ENCODE results near the gene SYMPK. TPM values are rescaled to one million over a fixed set of nuclear protein-coding genes. Genes with fewer than 3 reads are reported as not detected.
A peak's percentile ranks its signal among the peaks of the same experiment; 100 is the strongest.

Gene SYMPK
- 61.2 TPM for polyA plus RNA-seq (2012; ENCODE audit: missing spikeins)

DNA sequence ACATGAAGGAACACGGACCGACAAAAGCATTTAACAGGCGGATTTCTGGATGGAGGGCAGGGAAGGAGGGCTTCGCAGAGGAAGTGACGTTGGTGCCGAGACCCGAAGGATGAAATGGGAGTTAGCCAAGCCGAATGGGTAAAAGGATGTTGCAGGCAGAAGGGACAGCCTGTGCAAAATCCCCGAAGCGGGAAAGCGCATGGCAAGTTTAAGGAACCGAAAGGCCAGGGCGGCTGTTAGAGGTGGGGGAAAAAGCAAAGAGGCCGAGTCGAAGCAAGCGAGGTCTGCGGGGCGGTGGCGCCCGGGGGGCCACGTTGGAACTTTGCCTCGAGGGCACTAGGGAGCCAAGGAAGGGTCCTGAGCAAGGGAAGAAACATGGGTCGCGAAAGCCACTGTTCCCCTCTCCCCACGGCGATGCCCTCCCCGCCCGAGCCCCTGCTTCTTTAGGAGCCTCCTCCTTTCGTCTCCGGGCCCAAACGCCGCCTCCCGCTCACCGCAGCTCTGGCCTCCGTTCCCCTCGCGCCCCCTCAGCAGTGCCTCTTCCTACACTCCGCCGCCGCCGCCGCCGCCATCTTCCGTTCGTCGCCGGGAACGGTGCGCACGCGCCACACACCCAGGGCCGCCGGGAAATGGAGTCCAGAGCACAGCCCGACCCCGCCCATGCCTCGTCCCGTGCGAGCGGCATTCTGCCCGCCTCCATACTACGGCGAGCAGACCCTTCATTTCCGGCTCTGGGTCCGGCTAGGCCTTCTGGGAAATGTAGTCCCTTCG, at the start of gene SYMPK:
SYMPK (minus strand) TSS at position 584 of the 771 bp plus-strand sequence. CDS start 8,652 bp downstream, outside the sequence.
- DNase-seq (ENCODE audit: insufficient read length), result peak; percentile 100
- peak; percentile 99 for FAIRE-seq
- peak; percentile 87 for TF ChIP-seq POLR2A (IDR thresholded peaks at IDR 0.05; ENCODE audit: low read depth, low read length)
- peak; percentile 37; the same call in 1 of the 2 replicates for TF ChIP-seq TAF1 (IDR thresholded peaks at IDR 0.05; ENCODE audit: borderline replicate concordance, low read depth, low read length)
- peak; percentile 71 for TF ChIP-seq POLR2AphosphoS5 (IDR thresholded peaks at IDR 0.05; ENCODE audit: low read depth, low read length)

DNA sequence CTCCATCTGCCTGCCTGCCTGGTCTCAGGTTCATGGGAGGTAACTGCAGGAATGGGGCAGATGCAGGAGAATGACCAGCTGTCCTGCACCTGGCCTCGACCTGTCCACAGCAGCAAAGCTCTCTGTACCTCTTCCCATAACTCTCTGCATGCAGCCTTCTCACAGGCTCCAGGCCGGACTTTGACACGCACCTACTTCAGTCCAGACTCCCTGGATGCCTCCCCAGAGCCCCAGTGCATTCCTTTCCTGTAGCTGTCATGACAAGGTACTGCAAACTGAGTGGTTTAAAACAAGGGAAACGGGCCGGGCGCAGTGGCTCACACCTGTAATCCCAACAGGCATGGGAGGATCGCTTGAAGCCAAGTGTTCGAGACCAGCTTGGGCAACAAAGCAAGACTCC, 48.3 kb upstream of the SYMPK start:
- FAIRE-seq (no peak), DNase-seq (ENCODE audit: insufficient read length) (no peak)
- TF ChIP-seq TAF1 (IDR thresholded peaks at IDR 0.05; ENCODE audit: borderline replicate concordance, low read depth, low read length), result no peak
- no peak for TF ChIP-seq POLR2AphosphoS5 (IDR thresholded peaks at IDR 0.05; ENCODE audit: low read depth, low read length)
- TF ChIP-seq POLR2A (IDR thresholded peaks at IDR 0.05; ENCODE audit: low read depth, low read length), result no peak

DNA sequence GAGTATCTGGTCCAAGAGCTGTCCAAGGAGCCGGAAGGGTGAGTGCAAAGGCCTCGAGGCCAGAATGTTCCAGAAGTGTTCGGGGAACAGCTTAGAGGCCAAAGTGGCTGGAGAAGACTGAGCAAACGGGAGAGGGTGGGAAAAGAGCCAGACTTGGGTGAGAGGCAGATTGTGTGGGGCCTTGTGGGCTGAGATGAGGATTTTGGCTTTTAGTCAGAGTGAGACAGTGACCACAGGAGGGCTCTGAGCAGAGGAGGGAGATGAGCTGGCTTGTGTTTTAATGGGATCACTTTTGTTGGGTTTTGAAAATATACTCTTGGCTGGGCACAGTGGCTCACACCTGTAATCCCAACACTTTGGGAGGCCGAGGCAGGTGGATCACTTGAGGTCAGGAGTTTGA, 46.0 kb upstream of the SYMPK start:
- FAIRE-seq (no peak), DNase-seq (ENCODE audit: insufficient read length) (no peak)
- TF ChIP-seq TAF1 (IDR thresholded peaks at IDR 0.05; ENCODE audit: borderline replicate concordance, low read depth, low read length) (no peak), POLR2A (IDR thresholded peaks at IDR 0.05; ENCODE audit: low read depth, low read length) (no peak), POLR2AphosphoS5 (IDR thresholded peaks at IDR 0.05; ENCODE audit: low read depth, low read length) (no peak)

DNA sequence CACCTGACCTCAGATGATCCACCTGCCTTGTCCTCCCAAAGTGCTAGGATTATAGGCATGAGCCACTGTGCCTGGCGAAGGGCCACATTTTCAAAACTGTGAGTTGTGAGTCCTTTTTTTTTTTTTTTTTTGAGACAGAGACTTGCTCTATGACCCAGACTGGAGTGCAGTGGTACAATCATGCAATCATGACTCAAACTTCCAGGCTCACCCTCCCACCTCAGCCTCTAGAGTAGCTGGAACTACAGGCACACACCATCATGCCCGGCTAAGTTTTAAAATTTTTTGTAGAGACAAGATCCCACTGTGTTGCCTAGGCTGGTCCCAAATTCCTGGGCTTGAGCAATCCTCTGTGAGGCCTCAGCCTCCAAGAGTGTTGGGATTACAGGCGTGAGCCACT, 43.3 kb upstream of the SYMPK start:
- FAIRE-seq (no peak), DNase-seq (ENCODE audit: insufficient read length) (no peak)
- TF ChIP-seq POLR2AphosphoS5 (IDR thresholded peaks at IDR 0.05; ENCODE audit: low read depth, low read length) (no peak), POLR2A (IDR thresholded peaks at IDR 0.05; ENCODE audit: low read depth, low read length) (no peak)

DNA sequence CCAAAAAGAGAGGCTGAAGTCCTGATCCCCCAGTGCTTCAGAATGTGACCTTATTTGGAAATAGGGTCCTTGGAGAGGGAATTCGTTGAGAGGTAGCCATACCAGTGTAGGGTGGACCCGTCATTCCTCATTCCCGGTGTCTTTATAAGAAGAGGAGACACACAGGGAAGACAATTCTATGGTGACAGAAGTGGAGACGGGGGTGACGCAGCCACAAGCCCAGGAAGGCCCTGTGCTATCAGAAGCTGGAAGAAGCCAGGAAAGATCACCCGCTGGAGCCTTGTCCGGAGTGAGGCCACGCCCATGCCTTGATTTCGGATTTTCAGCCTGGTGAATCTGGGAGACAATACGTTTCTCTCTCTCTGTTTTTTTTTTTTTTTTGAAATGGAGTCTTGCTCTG, 42.1 kb upstream of the SYMPK start:
- FAIRE-seq (no peak), DNase-seq (ENCODE audit: insufficient read length) (no peak)
- TF ChIP-seq POLR2AphosphoS5 (IDR thresholded peaks at IDR 0.05; ENCODE audit: low read depth, low read length), result no peak
- no peak for TF ChIP-seq TAF1 (IDR thresholded peaks at IDR 0.05; ENCODE audit: borderline replicate concordance, low read depth, low read length)
- TF ChIP-seq POLR2A (IDR thresholded peaks at IDR 0.05; ENCODE audit: low read depth, low read length), result no peak

DNA sequence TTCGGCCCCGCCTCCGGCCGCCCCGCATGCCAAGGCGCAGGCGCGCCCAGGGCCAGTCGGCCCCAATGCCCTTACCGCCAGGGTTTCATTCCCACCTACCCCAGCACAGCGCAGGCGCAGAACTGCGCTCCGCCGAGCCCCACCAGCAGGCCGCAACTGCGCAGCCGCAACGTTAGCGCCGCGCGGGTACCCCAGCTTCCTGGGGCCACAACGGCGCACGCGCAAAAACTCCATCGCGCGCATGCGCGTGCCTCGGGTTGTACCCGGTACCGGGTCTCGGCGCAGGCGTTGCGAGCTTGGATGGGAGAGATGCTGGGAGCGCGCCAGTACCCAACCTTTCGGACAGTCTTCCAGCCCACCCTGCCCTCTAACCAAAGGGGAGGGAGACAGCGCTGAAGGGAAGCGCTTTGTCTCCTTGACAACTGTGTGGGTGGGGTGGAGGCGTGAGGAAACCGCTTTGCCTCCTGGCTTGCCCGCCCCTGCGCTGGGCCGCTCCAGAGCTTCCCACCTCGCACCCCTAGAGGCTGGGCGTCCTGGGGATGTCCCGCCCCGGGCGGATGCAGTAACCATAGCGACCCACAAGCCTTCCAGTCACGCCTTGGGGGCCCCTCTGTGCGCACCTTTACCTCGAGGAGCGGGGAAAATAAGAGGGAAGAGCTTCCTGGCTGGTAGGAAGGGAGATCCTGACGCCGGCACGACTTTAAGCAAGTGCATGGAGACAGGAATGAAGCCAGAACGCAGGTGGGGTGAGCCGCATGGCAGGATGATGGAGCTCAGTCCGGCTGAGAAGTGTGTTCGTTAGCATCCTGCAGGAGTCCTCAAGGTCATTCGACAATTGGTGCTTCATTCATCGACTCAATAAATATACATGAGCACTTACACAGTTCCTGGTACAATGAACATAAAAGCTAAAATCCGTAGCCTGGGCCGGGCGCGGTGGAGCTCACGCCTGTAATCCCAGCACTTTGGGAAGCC, 40.0 kb upstream of the SYMPK start:
- FAIRE-seq (peak; percentile 100), DNase-seq (ENCODE audit: insufficient read length) (peak; percentile 100)
- TF ChIP-seq TAF1 (IDR thresholded peaks at IDR 0.05; ENCODE audit: borderline replicate concordance, low read depth, low read length), result no peak
- peak; percentile 54; the same call in 1 of the 2 replicates for TF ChIP-seq POLR2AphosphoS5 (IDR thresholded peaks at IDR 0.05; ENCODE audit: low read depth, low read length)
- TF ChIP-seq POLR2A (IDR thresholded peaks at IDR 0.05; ENCODE audit: low read depth, low read length), result peak; percentile 63; the same call in 1 of the 2 replicates

DNA sequence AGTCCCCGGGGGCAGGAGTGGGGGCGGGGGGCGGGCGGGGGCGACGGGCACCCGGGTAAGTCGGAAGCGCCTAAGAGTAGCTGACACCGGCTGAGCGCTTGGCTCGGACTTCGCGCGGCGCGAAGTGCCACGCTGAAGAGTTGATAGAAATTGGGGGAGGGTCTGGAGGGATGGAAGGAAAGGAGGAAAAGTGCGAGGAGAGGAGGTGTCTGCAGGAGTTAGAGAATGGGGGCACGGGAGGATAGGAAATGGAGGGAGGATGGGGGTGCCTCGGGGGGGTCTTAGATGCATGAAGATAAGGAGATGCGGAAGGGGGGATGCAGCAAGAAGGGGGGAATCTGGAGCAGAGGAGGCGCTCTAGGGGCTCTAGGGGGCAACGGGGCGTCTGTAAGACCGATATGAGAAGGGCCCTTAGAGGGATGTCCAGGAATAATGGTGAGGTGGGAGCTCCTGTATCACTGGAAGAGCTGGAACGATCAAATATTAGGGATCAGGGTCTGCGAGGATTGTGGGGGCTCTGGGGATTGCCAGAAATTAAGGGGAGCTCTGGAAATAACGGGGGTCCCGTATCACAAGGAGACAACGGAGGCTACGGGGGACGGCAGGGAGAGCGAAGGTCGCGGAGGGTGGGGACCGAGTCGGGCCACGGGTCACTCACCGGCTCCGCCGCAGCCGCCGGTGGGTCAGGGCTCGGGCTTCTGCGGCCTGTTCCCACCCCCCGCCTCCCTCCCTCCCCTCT, 39.1 kb upstream of the SYMPK start, which contains the start of gene MYPOP:
MYPOP (minus strand) TSS at position 702 of the 739 bp plus-strand sequence. CDS start 840 bp downstream, outside the sequence.
- no peak for DNase-seq (ENCODE audit: insufficient read length)
- TF ChIP-seq TAF1 (IDR thresholded peaks at IDR 0.05; ENCODE audit: borderline replicate concordance, low read depth, low read length) (no peak), POLR2AphosphoS5 (IDR thresholded peaks at IDR 0.05; ENCODE audit: low read depth, low read length) (no peak), POLR2A (IDR thresholded peaks at IDR 0.05; ENCODE audit: low read depth, low read length) (no peak)
- FAIRE-seq, result no peak

DNA sequence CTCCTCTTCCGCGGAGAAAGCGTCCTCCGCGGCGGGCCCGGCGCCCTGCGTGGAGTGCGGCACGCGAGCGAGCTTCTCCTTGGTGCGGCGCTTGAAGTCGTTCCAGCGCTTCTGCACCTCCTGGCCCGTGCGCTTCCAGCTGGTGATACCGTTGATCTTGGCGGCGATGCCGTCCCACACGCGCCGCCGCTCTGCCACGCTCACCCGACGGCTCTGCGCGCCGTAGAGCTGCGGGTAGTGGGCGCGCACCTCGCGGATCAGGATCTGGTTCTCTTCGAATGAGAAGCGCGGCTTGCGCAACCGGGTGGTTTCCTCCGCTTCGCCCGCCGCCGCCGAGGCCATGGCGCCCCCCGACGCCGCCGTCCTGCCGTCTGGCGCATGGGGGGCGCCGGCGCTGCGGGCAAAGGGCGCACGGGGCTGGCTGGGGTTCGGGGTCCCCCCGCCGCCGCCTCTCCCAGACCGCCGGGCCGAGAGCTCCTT, 38.5 kb upstream of the SYMPK start:
- FAIRE-seq, result no peak

DNA sequence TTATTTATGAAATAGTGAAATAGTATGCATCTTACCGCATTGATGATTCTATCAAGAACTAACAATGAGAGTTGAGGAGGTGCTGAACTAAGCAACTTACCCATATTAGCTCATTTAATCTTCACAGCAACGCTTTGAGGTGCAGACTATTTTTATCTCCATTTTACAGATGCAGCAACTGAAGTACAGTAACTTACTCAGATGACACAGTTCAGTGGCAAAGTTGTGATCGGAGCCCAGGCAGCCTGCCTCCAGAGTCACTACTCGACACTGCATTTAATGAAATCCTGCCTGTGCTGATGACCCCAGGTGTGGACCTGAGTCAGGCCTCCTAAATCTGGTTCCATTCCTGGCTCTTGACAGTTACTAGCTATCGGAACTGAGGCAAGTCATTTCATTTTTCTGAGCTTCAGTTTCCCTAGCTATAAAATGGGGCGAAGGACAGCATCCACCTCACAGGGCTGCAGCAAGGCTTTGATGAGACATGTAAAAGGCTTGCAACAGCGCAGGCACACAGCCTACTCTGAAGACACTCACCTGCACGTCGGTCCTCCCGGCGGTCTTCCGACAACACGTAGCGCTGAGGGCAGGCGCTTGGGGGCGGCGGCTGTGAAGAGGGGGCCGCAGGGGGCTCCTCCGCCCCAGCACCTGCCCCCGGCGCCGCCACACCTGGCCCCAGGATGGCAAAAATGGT, 37.9 kb upstream of the SYMPK start:
- DNase-seq (ENCODE audit: insufficient read length), result no peak
- FAIRE-seq, result no peak
- TF ChIP-seq POLR2A (IDR thresholded peaks at IDR 0.05; ENCODE audit: low read depth, low read length), result no peak
- TF ChIP-seq POLR2AphosphoS5 (IDR thresholded peaks at IDR 0.05; ENCODE audit: low read depth, low read length), result no peak
- TF ChIP-seq TAF1 (IDR thresholded peaks at IDR 0.05; ENCODE audit: borderline replicate concordance, low read depth, low read length), result no peak

More for the DNA sequence above, 38.5 kb upstream of the SYMPK start:
- TF ChIP-seq POLR2A (IDR thresholded peaks at IDR 0.05; ENCODE audit: low read depth, low read length) (no peak), POLR2AphosphoS5 (IDR thresholded peaks at IDR 0.05; ENCODE audit: low read depth, low read length) (no peak), TAF1 (IDR thresholded peaks at IDR 0.05; ENCODE audit: borderline replicate concordance, low read depth, low read length) (no peak)
- no peak for DNase-seq (ENCODE audit: insufficient read length)

DNA sequence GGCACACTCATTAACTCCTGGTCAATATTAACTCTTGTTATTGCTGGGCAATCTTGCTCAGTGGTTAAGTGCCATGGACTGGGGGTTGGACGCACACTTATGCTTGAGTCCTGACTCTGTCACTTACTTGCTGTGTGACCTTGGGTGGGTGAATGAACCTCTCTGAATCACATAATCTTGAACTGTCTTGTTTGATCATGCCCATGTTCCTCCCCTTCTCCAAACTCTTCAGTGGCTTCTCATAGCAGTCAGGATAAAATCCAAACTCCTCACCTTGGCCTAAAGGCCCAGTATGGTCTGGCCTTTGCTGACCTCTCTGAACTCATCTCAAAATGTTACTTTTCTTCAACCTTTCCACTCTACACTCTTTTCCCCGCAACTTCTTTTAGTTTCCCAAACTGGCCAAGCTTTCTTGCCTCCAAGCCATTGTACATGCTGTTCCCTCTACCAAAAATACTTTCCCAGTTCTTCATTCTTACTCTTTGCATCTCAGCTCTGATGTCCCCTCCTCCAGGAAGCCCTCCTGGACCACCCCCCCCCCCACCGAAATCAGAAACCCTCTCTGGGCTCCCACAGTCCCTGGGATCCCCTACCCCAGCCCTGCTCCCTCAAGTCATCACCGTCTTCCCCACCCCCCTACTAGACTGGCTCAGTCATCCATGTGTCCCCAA, 37.1 kb upstream of the SYMPK start:
- no peak for TF ChIP-seq POLR2A (IDR thresholded peaks at IDR 0.05; ENCODE audit: low read depth, low read length)
- TF ChIP-seq POLR2AphosphoS5 (IDR thresholded peaks at IDR 0.05; ENCODE audit: low read depth, low read length), result no peak
- TF ChIP-seq TAF1 (IDR thresholded peaks at IDR 0.05; ENCODE audit: borderline replicate concordance, low read depth, low read length), result no peak
- FAIRE-seq (no peak), DNase-seq (ENCODE audit: insufficient read length) (no peak)

All from GM12892 (cell line).